HG02571 (cell line): ENCODE data around the gene COPA.
"Not testable (repeated sequence)": the region's sequence is repeated elsewhere in the genome, so short reads cannot be mapped to it uniquely, and the experiment has no call there.

Experiments used
- ATAC-seq: cut with Tn5 transposase; IDR thresholded peaks from one replicate; pipeline ENCODE4 v1.9.1; 2021; ENCODE audit warnings: mild to moderate bottlenecking, moderate library complexity; ENCODE audit not compliant: unreplicated experiment

The COPA gene

GRCh38 chr1:160342953-160343869 lies at the start of gene COPA, which contains the start of gene NCSTN:
COPA (minus strand) TSS chr1:160343250; CDS start chr1:160343170, 80 bp downstream.
NCSTN (plus strand) TSS chr1:160343383; CDS start chr1:160343397, 14 bp downstream.
- peak; percentile 90 for ATAC-seq

DNA sequence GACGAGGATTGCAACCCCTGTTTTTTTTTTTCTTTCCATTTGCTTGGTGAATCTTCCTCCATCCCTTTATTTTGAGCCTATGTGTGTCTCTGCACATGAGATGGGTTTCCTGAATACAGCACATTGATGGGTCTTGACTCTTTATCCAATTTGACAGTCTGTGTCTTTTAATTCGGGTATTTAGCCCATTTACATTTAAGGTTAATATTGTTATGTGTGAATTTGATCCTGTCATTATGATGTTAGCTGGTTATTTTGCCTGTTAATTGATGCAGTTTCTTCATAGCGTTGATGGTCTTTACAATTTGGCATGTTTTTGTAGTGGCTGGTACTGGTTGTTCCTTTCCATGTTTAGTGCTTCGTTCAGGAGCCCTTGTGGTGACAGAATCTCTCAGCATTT lies 45.4 kb upstream of the COPA start:
- not testable (repeated sequence) for ATAC-seq

- not testable (repeated sequence) for ATAC-seq
Measured at GRCh38 chr1:160384812-160385211, 41.8 kb upstream of the COPA start.

DNA sequence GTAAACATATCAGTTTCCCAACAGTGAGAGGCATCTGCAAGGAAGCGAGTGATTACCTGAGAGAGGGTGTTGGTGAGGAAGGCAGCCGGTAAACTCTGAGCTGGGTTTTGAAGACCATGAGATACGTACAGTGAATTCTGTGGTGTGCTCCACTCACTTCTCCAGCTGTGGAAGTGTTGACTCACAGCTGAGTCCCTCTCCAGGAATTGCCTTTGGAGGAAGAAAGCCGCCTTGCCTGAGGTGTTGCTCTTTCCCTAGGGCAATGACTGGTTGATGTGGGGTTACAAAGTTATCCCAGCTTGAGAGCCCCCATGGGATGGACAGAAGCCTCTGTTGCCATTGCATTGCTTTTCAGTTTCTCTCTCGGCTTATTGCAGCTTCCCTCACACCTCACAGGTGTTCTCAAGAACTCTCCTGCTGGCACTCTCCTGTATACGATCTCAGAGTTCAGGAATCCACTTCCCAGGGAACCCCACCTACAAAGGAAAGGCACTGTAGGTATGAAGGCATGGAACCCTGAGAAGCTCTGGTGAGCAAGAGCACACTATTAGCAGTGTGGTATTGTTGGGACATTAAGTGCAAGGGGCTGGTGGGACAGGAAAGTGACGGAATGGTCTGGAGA lies 34.6 kb upstream of the COPA start:
- no peak for ATAC-seq

DNA sequence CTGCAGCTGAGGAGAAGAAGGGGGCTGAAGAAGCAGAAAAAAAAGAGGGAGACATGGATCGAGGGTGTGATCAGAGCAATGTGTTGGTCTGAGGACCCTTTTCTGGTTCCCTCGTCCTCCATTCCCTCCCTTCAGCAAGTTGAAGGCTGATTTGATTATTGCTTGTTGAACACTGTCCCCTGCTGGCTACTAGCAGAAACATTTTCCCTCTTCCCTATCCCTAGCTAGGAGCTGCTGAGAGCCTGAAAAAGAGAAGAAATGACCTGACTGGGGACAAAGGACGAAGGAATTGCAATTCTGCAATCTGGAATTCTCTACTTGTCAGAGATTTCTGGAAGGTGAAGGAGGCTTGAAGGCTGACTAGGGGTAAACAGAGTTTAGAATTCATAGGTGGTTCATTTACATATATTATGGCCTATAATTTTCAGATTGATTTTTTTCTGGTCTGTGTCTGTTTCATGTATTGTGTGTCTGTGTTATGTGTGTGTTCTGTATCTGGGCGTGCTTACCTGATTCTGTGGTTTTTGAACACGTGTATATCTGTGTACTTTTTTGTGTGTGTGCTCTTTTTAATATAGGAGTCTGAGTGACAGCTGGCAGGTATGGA lies 33.6 kb upstream of the COPA start:
- ATAC-seq, result peak; percentile 60

DNA sequence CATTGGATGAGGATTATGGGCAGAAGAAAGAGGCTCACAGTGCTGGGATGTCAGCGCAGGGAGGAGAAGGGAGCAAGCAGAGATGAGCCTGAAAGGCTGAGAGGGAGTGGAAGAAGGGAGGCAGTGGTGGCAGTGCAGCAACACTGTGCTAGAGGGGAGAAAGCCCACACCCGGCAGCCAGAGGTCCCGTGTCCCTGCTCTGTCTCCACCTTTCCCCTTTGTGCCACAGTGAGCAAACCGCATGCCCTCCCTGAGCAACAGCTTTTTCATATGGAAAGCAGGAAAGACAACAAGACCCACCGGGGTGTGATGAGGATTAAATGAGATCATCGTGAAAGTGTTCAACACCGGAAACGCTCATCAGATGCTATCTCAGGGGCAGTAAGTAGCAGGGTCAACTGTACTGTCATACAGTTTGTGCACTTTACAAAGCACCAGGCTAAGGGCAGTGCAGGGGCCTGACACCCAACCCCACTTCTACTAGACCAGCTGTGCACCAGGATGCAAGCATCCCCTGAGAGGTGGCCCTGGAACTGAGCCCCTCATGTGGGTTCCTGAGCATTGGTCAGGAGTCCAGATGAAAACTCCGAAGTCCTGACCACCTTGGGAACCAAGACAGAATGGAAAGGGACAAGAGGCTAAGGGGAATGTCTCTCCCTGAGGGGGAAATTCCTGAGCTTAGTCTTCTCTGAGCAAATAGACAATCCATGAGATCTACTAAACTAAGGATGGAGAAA lies 32.9 kb upstream of the COPA start:
- no peak for ATAC-seq

GRCh38 chr1:160374306-160375110 lies 31.5 kb upstream of the COPA start:
- no peak for ATAC-seq

- ATAC-seq, result no peak
Measured at GRCh38 chr1:160373696-160374095, 30.6 kb upstream of the COPA start.

DNA sequence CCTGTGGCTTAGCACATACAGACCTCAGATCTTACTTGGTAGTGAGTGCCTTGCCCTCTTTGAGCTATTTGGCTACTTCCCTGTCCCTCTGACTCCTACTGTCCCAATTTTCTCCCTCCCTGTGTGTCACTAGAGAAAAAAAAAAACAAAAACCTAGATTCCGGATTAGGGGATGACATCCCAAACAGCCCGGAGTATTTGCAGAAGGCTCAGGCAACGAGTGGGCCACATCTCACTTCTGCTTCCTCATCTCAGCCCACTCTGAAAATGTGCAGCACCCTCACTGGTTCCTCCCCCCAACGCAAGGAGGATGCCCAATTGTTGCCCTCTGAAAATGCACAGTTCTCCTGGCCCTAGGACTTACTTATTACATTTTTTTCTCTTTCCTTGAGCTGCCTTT lies 28.7 kb upstream of the COPA start:
- no peak for ATAC-seq

DNA sequence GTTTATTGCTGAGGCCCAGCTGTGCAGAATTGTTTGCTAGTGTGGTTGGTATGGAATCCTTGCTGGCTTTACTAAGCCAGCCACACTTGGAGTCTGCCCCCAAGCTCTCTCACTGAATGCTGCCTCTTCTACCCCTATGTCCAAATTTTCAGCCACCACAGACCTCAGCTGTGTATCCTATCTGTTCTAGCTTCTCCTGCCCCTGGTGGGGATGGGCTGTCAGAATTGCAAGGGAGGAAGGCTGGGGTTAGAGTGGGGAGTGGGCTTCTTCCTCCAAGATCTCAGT lies 28.2 kb upstream of the COPA start:
- no peak for ATAC-seq

DNA sequence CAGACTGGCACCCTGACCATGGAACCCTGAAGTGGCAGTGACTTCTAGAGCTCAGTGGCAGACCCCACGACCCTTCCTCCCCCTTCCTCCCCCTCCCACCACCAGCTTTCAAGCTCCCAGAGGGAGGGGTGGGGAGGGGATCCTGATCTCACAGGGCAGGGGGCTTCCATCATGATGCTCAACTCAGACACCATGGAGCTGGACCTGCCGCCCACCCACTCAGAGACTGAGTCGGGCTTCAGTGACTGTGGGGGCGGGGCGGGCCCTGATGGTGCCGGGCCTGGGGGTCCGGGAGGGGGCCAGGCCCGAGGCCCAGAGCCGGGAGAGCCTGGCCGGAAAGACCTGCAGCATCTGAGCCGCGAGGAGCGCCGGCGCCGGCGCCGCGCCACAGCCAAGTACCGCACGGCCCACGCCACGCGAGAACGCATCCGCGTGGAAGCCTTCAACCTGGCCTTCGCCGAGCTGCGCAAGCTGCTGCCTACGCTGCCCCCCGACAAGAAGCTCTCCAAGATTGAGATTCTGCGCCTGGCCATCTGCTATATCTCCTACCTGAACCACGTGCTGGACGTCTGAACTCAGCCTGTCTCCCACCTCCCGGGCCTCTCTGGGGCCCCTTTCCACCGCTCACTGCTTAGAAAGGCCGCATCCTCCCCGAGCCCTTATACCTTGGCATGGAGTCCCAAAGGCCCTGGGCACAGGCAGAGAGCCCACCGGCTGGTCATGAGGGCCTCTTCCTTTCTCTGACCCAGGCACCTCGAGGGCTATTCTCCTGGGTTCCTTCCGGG lies 27.7 kb upstream of the COPA start:
- ATAC-seq, result no peak

DNA sequence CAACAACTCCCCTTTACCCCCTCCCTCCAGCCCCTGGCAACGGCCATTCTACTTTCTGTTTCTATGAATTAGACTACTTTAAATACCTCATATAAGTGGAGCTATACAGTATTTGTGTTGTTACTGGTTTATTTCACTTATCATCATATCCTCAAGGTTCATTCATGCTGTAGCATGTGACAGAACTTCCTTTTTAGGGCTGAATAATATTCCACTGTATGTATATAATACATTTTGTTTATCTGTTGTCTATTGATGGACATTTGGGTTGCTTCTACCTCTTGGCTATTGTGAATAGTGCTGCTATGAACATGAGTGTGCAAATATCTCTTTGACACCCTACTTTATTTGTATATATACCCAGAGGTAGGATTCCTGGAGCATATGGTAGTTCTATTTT lies 26.0 kb upstream of the COPA start:
- ATAC-seq, result no peak

DNA sequence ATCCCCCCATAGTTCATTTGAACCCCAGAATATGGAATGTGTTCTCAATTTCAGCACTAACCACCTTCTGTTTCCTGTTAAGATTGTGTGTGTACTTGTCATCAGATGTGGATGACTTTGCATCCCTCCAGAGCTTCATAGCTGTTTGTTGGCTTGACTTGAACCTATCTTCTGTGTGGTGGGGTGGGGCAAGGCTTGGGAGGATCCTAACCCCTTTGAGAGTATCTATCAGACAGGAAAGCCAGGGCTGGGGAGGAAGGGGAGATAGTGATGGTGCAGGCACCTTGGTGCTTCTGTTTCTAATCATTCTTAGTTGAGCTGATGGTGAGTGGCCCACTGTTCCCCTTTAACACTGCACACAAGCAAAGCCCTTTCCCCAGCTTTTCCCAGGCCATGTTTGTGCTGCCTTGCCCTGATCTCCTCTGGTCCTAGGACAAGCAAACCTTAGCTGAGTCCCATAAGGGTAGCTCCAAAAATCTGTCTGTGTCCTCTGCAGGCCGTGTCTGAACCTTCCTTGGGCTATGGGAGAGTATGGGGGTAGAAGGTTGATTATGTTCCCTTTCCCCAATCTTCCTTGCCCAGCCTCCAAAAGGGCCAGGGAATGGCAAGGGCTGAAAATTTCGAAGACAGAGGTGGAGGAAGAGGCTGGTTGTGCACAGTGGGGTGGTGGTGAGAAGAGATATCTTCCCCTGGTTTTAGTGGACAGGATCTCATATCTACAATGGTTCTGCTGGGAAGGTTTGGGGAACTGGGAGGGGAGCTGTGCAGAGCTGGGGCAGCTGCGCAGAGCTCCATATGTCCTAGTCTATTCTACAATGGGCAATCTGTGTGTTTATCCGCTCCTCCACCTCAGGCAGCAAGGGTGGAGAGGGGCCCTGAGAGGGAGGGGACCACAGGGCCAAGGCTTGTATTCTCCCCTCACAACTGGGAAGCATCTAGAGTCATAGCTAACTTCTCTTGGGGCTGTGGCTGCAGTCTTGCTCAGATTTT lies 25.2 kb upstream of the COPA start:
- no peak for ATAC-seq

DNA sequence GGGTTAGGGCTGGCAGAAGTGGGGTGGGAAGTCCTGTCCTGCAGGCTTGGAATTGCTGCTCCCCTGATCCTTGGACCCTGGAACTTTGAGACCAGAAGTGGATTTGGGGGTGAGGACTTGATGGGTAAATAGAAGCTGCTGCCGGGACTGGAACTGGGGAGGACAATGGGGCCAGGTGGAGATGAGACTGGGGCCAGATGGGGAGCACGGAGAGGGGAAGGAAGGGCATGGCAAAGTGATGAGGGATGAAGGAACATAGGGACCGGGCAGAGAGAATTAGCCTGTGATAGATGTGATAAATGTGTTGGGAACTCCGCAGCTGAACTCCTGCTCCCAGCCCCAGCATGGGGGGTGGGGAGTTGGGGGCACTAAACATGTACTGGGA lies 24.5 kb upstream of the COPA start:
- ATAC-seq, result no peak

DNA sequence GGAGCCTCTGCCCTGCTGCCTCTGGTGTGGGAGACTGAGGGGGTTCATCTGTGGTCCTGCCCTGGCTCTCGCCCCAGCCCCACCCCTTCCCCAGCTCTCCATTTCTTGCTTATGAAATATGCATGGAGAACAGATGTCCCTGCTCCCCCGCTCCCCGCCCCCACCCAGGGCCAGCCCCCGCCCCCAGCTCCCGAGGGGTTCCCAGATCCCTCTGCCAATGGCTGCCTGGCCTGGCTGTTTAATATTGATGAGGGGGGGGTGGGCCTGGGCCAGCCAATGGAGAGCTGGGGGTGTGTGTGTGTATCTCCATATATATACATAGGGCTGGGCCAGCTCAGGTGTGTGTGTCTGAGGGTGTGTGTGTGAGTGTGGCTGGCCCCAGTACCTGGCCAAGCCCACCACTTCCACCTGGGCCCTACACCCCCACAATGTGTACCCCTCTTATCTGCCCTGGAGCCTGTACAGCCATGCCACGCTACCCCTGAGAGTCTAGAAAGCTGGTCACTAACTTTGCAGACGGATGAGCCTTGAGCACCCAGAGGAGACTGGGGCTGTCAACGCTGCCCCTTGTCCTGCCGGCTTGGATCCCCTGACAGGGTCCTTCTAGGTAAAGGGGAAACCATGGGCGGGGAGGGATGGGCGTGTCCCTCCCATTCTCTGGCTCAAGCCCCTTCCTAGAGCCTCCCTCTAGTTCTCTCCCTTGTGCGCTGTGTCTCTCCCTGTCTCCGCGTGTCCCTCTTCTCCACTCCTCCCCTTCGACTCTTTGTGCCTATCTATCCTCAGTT lies 23.9 kb upstream of the COPA start, which contains the start of gene NHLH1:
Gene NHLH1 (plus strand): TSS at position 341 of the 785 bp plus-strand sequence. CDS start 3,661 bp downstream, outside the sequence.
- no peak for ATAC-seq

GRCh38 chr1:160365325-160365724 lies 22.3 kb upstream of the COPA start:
- ATAC-seq, result no peak

- no peak for ATAC-seq
Measured at GRCh38 chr1:160363951-160364735, 21.1 kb upstream of the COPA start.
